ENCODE data around the gene REPIN1.

The REPIN1 gene

GRCh38 chr7:150413640-150414081, 45.0 kb downstream of the REPIN1 start:
- no peak for TF ChIP-seq CTCF (IDR thresholded peaks at IDR 0.05)
- Histone ChIP-seq H3K4me3 (no peak overlapping the region), H3K4me1 (no peaks in the 10 kb centered on the region), H3K36me3 (peaks cover 0 to 37% (median 10%) of the 10 kb centered on the region in 3 donors), H3K9me3 (no peaks in the 10 kb centered on the region), H3K27me3 (no peaks in the 10 kb centered on the region), H3K27ac (no peak overlapping the region)
- DNase-seq = no peak
- intact Hi-C loops (cut with DNase I; ENCODE audit: low total_unique reads) = no loop called here

- H3K36me3 ChIP-seq = peaks cover 0 to 25% (median 2%) of the 10 kb centered on the region in 3 donors
- intact Hi-C loops (cut with DNase I; ENCODE audit: low total_unique reads) = no loop called here
- no peak overlapping the region for H3K4me3 ChIP-seq
- H3K27me3 ChIP-seq = no peaks in the 10 kb centered on the region
- no peaks in the 10 kb centered on the region for H3K9me3 ChIP-seq
- H3K27ac ChIP-seq = no peak overlapping the region
- TF ChIP-seq CTCF (IDR thresholded peaks at IDR 0.05) = no peak
- no peaks in the 10 kb centered on the region for H3K4me1 ChIP-seq
- no peak for DNase-seq
Observed at GRCh38 chr7:150415161-150416153, 46.8 kb downstream of the REPIN1 start.

- no peak for TF ChIP-seq CTCF (IDR thresholded peaks at IDR 0.05)
- Histone ChIP-seq H3K9me3 (no peaks in the 10 kb centered on the region), H3K4me1 (no peaks in the 10 kb centered on the region), H3K36me3 (peaks cover 0 to 7% (median 0%) of the 10 kb centered on the region in 3 donors), H3K4me3 (no peak overlapping the region), H3K27ac (no peak overlapping the region), H3K27me3 (no peaks in the 10 kb centered on the region)
- intact Hi-C loops (cut with DNase I; ENCODE audit: low total_unique reads) = no loop called here
- no peak for DNase-seq
Observed at GRCh38 chr7:150417239-150417638, 48.6 kb downstream of the REPIN1 start.

GRCh38 chr7:150417863-150418262, 49.2 kb downstream of the REPIN1 start:
- no peak for TF ChIP-seq CTCF (IDR thresholded peaks at IDR 0.05)
- no peak for DNase-seq
- H3K27me3 ChIP-seq = no peaks in the 10 kb centered on the region
- no peak overlapping the region for H3K27ac ChIP-seq
- H3K9me3 ChIP-seq = no peaks in the 10 kb centered on the region
- intact Hi-C loops (cut with DNase I; ENCODE audit: low total_unique reads) = no loop called here
- no peaks in the 10 kb centered on the region for H3K4me1 ChIP-seq
- peaks cover 0 to under 1% (median 0%) of the 10 kb centered on the region in 3 donors for H3K36me3 ChIP-seq
- no peak overlapping the region for H3K4me3 ChIP-seq

- Histone ChIP-seq H3K27me3 (no peaks in the 10 kb centered on the region), H3K9me3 (no peaks in the 10 kb centered on the region), H3K36me3 (no peaks in the 10 kb centered on the region), H3K27ac (no peak overlapping the region), H3K4me3 (no peak overlapping the region), H3K4me1 (no peaks in the 10 kb centered on the region)
- TF ChIP-seq CTCF (IDR thresholded peaks at IDR 0.05) = no peak
- DNase-seq = no peak
- intact Hi-C loops (cut with DNase I; ENCODE audit: low total_unique reads) = no loop called here
Observed at GRCh38 chr7:150420242-150420641, 51.6 kb downstream of the REPIN1 start.
